ENCODE data around the gene GSTM3.
A peak's percentile ranks its signal among the peaks of the same experiment; 100 is the strongest.
"Not testable (repeated sequence)": the region's sequence is repeated elsewhere in the genome, so short reads cannot be mapped to it uniquely, and the experiment has no call there.

Gene GSTM3

DNA sequence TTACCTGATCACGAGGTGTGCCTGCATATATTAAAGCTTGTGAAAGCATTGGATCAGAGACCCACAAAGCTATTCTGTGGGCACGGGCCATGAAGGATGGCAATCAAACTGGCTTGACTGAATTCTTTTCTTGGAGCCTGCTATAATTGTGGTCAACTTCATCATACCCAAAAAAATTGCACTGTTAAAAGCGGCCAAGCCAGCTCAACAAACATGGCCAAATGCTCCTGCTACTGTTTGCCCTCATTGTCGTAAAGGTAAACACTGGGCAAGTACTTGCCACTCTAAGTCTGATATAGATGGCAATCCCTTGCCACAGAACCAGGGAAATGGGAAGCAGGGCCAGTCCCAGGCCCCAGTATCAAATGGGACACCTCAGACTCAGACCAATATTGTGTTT lies 35.4 kb downstream of the GSTM3 start:
- no peak for DNase-seq (ENCODE audit: low read depth in 1 of 2, low spot score in 1 of 2)

DNA sequence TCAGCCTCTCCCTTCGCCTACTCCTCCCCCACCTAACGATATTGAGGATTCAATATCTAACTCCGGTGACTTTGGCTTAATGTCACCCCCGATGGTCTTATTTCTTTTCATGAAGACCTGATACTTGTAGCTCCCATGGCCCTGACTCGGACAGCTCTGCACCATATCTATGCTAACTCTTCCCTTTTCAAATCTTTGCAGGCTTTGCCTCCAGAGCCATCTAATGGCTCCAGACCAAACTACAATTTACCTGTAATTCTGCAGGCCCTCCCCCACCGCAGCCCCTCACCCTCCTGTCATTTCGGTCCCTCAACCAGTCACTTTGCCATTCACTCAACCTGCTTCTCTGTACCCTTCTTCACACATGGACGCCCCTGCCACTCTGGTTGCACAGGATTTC lies 36.7 kb downstream of the GSTM3 start:
- no peak for DNase-seq (ENCODE audit: low read depth in 1 of 2, low spot score in 1 of 2)

DNA sequence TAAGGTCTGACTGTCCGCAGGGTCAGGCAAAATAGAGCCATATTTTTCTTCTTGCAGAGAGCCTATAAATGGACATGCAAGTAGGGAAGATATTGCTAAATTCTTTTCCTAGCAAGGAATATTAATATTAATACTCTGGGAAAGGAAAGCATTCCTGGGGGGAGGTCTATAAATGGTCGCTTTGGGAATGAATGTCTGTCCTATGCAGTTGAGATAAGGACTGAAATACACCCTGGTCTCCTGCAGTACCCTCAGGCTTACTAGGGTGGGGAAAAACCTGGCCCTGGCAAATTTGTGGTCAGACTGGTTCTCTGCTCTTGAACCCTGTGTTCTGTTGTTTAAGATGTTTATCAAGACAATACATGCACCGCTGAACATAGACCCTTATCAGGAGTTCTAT lies 37.9 kb downstream of the GSTM3 start:
- not testable (repeated sequence) for DNase-seq (ENCODE audit: low read depth in 1 of 2, low spot score in 1 of 2)

DNA sequence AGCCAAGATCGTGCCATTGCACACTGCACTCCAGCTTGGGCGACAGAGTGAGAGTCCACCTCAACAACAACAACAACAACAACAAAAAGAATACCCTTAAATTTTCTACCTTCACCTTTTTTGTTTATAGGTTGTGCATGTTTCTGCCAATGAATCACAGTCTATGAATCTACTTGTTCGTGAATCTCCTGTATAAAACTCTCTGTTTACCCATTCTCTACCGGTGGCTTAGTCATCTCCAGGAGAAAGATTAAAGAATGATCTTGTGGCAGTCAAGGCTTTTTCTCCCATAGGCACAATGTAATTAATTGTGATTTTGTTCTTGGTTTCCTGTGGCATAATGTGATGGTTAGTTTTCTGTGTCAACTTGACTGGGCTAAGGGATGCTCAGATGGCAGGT lies 43.0 kb downstream of the GSTM3 start:
- DNase-seq (ENCODE audit: low read depth in 1 of 2, low spot score in 1 of 2): not testable (repeated sequence)

DNA sequence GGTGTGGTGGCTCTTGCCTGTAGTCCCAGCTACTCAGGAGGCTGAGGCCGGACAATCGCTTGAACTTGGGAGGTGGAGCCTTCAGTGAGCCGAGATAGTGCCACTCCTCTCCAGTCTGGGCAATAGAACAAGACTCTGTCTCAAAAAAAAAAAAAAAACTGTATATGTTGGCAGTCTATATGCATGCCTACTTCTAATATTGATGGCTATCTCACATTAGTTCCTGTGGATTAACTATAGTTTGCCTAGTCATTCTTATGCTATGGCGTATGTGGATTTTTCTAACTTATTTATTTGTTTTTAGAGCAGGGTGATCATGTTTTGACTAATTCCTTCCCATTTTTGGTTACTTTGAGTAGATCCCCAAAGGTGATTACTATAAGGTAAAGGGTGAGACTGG lies 43.8 kb downstream of the GSTM3 start:
- no peak for DNase-seq (ENCODE audit: low read depth in 1 of 2, low spot score in 1 of 2)

DNA sequence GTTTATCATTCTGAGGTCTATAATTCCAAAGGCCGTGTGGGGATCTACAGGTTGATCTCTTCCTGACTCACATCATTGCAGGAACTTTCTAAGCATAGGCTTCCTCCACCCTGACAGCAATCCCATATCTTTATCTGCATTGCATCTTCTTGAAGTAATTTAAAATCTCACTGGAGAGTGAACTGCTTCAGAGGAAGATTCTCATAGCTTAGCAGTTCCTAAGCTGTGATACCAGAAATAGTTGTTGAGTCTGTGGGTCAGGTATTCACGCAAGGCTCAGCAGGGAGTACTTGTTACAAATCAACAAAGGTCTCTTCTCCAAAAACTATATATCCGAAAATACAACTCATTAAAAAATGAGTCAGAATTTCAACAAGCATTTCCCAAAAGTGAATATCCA lies 45.7 kb downstream of the GSTM3 start:
- DNase-seq (ENCODE audit: low read depth in 1 of 2, low spot score in 1 of 2): not testable (repeated sequence)

DNA sequence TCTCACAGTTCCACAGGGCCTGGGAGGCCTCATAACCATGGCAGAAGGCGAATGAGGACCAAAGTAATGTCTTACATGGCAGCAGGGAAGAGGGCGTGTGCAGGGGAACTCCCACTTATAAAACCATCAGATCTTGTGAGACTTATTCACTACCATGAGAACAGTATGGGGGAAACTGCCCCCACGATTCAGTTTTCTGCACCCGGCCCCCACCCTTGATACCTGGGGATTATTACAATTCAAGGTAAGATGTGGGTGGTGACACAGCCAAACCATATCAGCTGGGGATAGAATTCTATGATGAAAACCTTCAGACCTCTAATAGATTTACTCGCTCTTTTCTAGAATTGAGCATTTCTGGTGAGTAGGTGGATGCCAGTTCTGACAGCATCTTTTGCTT lies 46.4 kb downstream of the GSTM3 start:
- DNase-seq (ENCODE audit: low read depth in 1 of 2, low spot score in 1 of 2): not testable (repeated sequence)

DNA sequence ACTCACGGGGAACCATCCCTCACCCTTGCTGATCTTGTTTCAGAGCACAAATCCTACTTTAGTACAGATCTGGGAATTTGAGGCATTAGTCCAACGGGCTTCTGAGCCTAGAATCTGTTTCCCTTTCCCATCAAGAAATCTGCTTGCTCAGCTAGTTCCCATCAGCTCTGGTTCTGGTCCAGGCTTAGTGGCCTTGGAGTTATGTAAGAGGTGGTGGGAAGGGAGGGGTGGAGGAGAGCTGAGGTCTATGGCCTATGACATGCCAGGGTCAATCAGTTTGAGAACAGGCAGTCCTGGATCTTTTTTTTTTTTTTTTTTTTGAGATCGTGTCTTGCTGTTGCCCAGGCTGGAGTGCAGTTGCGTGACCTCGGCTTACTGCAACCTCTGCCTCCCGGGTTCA lies 49.1 kb downstream of the GSTM3 start:
- no peak for DNase-seq (ENCODE audit: low read depth in 1 of 2, low spot score in 1 of 2)

DNA sequence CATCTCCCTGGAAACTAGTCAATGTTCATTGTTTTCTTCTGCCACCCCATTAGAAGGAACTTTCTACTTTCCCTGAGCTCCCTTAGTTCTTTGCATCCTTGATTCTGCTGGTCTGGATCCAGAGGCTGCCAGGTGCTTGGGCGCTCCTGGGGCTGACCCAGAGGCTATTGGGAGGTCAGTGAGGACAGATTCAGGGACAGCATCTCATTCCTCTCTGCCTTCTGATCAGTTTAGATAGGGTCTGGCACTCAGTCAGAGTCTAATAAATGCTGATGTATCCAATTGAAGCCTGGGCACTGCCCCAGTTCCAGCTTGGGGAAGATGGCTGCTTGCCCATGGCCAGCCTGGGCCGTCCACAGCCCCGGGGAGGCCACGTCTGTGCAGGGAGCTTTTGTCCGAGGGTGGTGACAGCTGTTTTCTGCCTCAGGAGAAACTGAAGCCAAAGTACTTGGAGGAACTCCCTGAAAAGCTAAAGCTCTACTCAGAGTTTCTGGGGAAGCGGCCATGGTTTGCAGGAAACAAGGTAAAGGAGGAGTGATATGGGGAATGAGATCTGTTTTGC lies 50.9 kb downstream of the GSTM3 start:
- no peak for DNase-seq (ENCODE audit: low read depth in 1 of 2, low spot score in 1 of 2)

DNA sequence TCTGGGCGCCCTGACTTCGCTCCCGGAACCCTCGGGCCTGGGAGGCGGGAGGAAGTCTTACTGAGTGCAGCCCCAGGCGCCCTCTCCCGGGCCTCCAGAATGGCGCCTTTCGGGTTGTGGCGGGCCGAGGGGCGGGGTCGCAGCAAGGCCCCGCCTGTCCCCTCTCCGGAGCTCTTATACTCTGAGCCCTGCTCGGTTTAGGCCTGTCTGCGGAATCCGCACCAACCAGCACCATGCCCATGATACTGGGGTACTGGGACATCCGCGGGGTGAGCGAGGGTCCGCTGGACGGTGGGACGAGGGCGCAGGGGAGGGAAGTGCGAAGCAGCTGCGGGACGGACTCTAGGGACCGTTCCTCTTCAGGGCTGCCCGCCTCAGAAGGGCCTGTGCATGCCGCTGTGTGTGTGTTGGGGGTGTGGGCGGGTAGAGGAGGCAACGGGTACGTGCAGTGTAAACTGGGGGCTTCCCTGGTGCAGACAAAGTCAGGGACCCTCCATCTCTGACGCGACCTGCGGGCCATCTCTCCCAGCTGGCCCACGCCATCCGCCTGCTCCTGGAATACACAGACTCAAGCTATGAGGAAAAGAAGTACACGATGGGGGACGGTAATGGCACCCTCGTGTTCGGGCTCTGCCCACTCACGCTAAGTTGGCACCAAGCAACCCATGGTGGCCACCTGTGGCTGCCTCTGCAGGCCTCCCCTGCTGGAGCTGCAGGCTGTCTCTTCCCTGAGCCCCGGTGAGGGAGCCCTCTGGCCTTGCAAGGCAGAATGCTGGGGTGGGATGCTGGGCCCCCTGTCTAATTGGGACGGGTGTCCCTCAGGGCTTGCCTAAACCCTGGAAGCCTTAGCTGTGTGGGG lies 53.0 kb downstream of the GSTM3 start, which contains the start of gene GSTM1:
Gene GSTM1 (plus strand): TSS at position 177 of the 859 bp plus-strand sequence. CDS start 57 bp downstream, at position 234.
- DNase-seq (ENCODE audit: low read depth in 1 of 2, low spot score in 1 of 2): peak in 1 of 2 donors; percentile 38

DNA sequence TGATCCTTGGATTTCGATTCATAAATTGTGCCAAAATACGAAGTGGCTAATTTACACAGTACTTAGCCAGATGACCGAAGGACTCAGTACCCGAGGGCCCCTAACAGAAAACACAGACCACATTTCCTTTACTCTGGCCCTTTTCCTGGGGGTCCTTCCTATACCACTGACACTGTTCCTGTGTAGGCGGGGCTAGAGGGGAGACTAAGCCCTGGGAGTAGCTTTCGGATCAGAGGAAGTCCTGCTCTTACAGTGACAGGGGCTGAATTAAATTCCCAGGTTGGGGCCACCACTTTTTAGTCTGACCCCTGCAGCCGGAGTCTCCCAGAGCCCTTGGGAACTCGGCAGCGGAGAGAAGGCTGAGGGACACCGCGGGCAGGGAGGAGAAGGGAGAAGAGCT lies 53.7 kb downstream of the GSTM3 start:
- DNase-seq (ENCODE audit: low read depth in 1 of 2, low spot score in 1 of 2): not testable (repeated sequence)

DNA sequence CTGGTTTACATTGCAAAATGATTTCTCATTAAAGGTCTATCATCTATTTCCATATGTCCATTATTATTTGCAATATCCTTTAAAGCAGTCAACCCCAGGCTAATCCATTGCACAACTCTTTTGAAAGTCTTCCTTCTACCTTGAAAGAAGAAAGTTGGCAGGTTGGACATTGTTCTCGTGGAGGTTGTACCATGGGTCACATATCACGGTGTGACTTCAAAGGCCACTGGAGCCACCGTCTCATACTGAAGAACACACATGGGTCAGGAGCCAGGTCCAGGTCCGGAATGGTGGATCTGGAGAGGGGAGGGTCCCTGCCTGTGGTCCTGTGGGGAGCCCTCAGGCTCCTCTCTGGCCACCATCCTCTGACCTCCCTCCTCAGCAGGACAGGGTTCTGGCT lies 54.9 kb downstream of the GSTM3 start:
- DNase-seq (ENCODE audit: low read depth in 1 of 2, low spot score in 1 of 2): not testable (repeated sequence)

DNA sequence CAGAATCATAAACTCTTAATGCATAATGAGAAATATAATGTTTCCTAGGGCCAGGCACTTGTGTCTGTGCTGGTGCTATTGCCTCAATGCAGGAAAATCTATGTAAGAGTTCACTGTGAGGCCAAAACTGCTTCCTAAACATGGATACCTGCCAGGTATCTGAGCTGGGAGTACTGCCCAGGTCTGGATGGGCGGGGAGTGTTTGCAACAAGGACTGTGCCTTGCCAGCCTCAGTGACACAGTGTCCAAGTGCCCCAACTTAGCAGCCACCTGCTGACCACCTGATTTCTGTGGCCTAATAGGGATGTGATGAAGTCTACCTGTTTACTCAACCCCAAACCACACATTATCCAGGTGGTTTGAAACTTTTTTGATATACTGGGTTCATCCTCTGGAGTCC lies 55.4 kb downstream of the GSTM3 start:
- not testable (repeated sequence) for DNase-seq (ENCODE audit: low read depth in 1 of 2, low spot score in 1 of 2)

DNA sequence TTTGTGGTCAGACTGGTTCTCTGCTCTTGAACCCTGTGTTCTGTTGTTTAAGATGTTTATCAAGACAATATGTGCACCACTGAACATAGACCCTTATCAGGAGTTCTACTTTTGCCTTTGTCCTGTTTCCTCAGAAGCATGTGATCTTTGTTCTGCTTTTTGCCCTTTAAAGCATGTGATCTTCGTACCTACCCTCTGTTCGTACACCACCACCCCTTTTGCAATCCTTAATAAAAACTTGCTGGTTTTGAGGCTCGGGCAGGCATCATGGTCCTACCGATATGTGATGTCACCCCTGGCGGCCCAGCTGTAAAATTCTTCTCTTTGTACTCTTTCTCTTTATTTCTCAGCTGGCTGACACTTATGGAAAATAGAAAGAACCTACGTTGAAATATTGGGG lies 56.1 kb downstream of the GSTM3 start:
- DNase-seq (ENCODE audit: low read depth in 1 of 2, low spot score in 1 of 2): not testable (repeated sequence)
